C4-2B (cell line): ENCODE results near the gene GLYATL3.

Experiments used
- CTCF ChIP-seq: fragments of 450-650 bp; conservative IDR thresholded peaks from 2 replicates; pipeline ENCODE4 v1.5.1; 2017; ENCODE audit warnings: mild to moderate bottlenecking
- ZFX ChIP-seq: fragments of 450-650 bp; IDR thresholded peaks from 2 replicates; pipeline ENCODE4 v1.6.1; 2017

- TF ChIP-seq CTCF: no peak
- TF ChIP-seq ZFX: no peak
These were observed 19.9 kb downstream of the GLYATL3 start for GRCh38 chr6:49519660-49520059.
